Fibroblast of peridontal ligament (primary cell): ENCODE results near the gene IFI30.

ENCODE experiments used
- DNase-seq: peaks from one replicate; pipeline ENCODE4 v3.0.0-alpha.2; 2010; ENCODE audit errors: extremely low read depth

Gene IFI30

DNA sequence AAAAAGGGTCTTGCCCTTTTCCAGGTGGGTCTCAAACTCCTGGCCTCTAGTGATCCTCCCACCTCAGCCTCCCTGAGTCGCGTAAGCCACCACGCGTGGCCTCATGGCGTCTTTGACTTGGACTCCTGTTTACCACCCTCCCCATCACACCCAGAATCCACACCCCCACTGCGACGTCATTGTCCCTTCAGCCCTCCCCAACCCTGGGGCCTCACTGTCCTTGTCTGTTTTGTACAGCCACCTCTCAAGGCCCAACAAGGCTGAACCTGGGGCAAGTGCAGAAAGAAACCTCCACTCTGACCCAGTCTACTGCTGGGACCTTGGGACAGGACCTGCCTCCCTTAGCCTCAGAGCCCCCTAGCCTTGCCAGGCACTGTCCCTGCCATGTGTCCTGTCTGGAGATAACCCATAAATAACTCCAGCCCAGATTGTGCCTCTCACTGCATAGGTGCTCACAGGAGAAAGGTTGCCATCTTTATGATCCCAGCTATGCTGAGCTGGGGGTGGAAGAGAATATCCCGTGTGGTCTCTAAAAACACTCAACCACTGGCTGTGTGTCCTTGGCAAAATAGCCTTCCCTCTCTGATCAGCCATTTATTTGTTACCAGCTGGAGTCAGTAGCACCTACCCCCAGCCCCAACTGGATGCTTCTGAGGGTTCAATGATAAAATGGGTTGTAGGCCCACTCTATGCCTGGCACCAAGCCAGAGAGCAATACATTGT lies 1.8 kb upstream of the IFI30 start:
- no peak for DNase-seq

DNA sequence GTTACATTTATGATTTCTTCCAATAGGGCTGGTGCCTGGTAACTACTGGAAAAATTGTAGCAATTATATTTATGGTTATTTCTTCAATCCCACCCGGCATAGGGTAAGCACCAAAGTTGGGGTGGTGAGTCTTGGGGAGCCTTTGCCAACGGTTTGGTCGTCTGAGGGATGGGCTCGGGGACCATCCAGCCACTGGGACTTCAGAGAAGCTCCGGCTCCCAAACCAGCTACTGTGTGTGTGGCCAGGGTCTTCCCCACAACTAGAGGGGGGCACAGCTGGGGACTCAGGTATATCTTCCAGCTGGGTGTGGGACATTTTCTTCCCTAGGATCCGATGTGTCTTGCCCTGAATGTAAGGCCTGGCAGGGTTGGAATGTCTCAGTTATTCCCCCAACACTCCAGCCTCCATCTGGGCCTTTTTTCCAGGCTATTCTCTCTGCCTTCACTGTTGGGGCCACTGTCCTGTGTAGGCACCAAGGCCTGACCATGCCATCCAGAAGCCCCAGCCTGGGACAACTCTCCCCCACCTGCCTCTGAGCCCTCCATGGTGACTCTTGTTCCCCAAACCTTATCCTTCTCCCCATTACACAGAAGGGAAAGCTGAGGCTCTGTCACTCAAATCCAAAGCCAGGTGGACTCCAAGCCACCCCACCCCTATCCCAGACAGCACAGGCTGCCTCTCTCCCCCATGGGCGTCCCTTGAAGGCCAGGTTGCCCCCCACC lies 1.1 kb upstream of the IFI30 start:
- DNase-seq = no peak

DNA sequence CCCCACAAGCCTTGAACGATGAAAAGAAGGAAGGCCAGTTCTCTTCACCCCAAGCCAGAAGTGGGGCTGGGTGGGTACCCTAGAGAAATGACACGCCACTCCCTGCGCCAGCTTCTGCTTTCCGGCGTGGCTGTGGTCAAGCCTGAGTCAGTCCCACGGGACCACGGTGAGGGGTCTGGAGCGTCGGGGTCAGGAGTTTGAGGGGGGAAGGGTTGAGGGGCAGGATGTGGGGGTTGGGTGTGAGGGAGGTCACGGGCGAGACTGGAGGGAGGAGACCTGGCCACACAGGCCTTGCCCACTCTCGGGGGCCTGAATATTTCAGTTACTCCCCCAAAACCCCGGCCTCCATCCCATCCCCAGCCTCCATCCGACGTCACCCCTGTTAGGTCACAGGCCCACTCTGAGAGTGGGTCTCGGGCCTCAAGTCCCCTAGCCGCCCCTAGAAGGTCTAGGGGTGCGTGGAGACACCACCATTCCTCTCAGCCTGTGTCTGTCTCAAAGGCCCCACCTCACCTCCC lies 500 bp upstream of the IFI30 start:
- DNase-seq = peak; percentile 65

DNA sequence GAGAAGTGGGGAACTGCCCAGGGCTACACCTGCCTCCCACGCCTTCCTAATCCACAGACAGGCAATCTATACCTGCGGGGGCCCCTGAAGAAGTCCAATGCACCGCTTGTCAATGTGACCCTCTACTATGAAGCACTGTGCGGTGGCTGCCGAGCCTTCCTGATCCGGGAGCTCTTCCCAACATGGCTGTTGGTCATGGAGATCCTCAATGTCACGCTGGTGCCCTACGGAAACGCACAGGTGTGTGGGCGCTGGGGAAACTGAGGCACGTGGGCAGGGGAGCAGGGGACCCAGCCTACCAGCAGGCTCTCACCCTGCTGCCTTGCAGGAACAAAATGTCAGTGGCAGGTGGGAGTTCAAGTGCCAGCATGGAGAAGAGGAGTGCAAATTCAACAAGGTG lies 1.4 kb downstream of the IFI30 start:
- no peak for DNase-seq

DNA sequence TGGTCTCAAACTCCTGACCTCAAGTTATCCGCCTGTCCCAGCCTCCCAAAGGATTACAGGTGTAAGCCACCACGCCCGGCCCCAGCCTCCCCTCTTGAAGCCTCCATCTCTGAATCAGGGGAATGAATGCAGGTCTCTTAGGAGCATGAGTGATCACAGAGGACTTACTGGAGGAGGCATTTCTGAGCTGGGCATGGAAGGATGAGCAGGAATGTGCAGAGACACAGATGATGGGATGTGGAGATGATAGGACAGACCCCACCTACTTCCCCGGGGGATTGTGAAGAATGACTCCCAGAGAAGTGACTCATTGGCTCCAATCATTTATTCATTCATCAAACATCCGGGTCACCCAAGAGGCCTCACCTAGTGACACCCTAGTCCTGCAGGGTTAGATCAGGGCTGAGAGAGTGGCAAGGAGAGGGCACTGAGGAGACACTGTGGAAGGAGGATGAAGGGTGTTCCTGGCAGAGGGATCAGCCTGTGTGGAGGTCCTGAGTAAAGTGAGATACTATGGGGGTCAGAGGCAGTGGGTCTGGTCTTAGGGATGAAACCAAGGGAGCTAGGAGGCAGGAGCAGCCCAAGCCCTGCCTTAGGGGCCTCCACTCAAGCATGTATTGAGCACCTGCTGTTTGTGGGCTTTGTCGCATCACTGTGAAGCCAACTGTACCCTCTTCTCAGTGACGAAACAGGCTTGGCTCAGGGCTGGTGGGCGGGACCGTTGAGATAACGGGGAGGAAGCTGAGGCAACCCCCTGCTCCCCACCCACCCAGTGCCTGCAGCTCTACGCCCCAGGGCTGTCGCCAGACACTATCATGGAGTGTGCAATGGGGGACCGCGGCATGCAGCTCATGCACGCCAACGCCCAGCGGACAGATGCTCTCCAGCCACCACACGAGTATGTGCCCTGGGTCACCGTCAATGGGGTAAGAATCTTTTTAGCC lies 3.0 kb downstream of the IFI30 start:
- no peak for DNase-seq

DNA sequence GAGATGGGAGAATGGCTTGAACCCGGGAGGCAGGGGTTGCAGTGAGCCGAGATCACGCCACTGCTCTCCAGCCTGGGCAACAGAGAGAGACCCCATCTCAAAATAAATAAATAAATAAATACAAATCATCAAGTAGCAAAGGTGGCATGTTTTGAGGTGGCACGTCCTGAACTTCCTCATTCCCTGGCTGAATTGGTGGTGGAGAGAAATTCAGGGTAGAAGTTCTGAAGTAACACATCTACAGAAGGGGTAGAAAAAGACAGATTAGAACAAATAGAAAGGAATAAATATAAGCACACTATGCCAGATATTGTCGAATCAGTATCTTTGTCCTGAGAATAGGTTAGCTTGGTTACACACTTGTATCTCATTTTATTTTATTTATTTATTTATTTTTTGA lies 6.3 kb downstream of the IFI30 start:
- no peak for DNase-seq

DNA sequence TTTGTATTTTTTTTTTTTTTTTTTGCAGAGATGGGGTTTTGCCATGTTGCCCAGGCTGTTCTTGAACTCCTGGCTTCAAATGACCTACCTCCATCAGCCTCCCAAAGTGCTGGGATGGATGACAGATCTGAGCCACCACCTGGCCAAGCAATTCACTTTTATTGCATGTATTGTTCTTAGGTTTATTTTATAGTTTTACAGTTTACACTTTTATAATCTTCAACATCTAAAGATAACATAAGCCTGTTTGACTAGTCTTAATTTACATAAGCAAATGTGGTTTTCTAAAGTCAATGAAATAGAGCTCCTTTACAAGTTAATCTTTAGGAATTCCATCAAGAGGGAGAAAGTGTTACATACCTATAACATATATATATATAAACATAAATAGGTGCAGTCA lies 9.9 kb downstream of the IFI30 start:
- DNase-seq = no peak

DNA sequence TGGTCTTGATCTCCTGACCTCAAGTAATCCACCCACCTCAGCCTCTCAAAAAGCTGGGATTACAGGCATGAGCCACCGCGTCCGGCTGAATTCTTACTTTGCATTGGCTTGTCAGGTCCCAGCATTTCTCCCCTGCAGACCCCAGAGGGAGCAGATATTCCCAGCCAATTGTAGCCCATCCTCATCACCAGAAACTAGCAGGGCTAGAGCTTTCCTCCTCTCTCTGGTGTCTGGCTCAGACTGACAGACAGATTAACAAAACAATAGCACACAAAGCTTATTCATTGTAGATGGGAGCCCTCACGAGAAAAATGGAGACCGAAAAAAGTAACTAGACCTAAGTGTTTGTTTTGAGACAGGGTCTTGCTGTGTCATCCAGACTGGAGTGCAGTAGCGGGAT lies 11.9 kb downstream of the IFI30 start:
- DNase-seq = no peak

DNA sequence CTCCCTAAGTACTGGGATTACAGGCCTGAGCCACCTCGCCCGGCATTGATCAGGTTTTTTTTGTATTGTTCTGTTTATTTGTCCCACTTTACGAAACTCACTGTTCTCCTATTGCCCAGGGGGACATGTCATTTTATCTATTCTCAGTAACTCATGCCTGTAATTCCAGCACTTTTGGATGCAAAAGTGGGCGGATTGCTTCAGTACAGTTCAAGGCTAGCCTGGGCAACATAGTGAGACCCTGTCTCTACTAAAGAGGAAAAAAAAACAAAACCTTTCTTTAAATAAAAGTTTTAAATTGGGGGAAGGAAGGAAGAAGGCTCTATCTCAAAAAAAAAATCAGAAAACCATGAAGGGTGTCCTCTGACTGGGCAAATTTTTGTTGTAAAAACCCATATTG lies 16.7 kb downstream of the IFI30 start:
- no peak for DNase-seq

DNA sequence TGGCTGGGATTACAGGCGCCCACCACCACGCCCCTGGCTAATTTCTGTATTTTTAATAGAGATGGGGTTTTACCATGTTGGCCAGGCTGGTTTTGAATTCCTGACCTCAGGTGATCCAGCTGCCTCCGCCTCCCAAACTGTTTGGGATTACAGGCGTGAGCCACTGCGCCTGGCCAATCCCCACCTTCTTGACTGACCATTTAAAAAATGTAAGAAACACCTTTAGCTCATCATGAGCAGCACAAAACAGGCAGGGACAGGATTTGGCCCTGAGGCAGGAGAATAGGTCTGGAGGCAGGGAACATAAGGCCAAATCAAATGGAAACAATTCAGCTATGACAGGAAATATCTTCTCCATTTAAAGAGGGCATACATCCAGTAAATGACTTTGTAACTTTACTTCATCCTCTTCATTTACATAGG lies 18.0 kb downstream of the IFI30 start:
- DNase-seq = no peak

DNA sequence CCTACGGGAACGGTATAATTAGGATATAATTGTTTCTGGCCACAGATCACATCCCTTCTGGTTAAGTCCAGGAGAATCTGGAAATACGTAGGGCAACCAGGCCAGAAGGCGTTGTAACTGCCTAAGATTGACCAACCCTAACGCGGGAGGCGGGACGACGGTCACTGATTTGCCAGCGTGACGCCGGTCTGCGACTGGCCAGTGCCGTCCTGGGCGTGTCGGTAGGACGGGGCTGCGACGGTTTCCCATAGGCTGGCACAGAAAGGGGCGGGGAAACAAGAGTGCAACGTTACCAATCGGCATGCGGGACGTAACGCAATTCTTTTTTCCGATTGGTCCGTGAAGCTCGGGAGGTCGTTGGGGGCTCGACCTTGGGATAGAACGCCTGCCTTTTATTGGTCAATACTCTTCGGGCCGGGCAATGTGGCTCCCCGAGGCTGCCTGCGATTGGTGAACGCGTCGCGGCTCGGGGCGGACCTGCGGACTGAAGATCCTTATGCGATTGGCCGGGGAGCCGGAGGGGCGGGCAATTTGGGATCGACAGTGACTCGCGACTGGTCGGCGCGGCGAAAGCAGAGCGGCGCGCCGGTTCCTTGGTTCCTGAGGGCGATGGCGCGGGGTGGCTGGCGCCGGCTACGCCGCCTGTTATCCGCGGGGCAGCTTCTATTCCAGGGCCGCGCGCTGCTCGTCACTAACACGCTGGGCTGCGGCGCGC lies 19.2 kb downstream of the IFI30 start, which contains the start of gene MPV17L2:
Gene MPV17L2, plus strand, starts transcription at position 546 of the 715 bp plus-strand sequence. Its CDS starts 64 bp downstream, at position 610.
- DNase-seq = peak; percentile 100

DNA sequence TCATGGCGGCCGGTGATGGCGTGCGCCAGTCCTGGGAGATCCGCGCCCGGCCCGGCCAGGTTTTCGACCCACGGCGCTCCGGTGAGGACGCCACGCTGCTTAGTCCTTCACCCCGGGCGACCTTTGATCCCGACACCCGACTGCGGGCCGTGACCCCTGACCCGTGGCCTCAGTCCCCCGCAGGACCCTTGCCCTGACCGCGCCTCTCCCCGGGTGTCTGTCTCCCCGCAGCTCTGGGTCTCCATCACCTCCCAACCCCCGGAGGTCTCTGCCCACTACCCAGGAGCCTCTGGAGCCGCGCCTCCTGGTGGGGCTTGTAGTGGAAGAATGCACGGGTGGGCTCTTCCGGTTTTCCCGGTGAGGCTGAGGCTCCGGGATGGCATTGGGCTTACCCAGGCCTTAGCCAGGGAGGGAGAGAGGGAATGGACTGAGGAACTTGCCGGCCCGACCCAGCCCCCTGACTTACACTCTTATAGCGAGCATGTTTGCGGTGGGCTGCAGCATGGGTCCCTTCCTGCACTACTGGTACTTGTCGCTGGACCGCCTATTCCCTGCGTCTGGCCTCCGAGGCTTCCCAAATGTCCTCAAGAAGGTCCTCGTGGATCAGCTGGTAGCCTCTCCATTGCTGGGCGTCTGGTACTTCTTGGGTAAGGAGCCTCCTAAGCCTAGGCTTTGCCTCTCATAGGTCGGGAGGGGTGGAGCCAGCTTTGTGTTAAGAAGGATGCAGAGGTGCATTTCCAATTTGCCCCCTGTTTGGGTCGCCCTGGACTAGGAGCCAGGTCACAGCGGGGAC lies 20.0 kb downstream of the IFI30 start:
- DNase-seq = no peak

DNA sequence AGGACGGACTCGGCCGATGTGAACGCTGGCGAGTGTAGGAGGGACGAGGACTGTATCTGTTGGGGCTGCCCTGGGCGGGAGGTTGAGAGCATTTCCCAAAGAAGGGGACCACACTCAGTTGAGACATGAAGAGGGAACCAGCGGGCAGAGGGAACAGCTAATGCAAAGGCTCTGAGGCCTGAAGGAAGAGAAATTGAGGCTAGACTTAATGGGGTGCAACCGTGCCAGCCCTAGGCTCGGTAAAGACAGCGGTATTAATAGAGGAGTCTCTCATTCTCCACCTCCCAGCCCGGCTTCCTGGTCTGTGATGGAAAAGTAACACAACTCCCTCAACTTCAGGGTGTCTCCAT lies 20.5 kb downstream of the IFI30 start:
- no peak for DNase-seq

DNA sequence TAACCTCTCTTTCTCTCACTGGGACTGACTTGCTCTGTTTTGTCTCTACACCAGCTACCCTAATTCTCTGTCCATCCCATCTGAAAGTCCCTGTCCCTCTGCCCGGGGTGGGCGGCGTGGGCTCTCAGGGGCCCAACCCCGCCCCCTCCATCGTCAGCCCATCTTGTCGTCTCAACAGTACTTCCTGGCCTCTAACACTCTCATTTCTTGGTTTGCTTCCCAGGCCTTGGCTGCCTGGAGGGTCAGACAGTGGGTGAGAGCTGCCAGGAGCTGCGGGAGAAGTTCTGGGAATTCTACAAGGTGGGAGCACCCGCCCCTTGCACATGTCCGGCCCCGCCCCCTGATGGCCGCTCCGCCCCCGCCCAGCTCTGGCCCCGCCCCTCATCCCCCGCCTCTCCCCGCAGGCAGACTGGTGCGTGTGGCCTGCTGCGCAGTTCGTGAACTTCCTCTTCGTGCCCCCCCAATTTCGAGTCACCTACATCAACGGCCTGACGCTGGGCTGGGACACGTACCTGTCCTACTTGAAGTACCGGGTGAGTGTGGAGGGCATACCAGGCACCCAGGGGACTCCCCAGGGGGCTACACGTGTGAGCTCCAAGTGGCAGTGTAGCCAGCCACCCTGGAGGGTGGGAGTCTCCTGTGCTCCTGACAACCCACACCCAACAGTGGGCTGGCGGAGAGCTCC lies 21.1 kb downstream of the IFI30 start:
- peak; percentile 10 for DNase-seq

DNA sequence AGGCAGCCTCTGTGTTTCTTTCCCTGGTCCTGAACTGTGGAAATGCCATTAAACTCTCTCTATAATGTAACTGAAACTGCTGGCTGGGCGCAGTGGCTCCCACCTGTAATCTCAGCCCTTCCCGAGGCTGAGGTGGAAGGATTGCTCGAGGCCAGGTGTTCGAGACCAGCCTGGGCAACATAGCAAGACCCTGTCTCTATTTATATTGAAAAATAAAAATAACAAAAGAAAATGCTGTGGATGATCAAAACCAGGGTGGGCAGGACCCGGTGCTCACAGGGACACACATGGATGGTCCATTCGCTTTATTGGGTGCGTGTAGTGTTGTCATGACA lies 22.9 kb downstream of the IFI30 start:
- no peak for DNase-seq

DNA sequence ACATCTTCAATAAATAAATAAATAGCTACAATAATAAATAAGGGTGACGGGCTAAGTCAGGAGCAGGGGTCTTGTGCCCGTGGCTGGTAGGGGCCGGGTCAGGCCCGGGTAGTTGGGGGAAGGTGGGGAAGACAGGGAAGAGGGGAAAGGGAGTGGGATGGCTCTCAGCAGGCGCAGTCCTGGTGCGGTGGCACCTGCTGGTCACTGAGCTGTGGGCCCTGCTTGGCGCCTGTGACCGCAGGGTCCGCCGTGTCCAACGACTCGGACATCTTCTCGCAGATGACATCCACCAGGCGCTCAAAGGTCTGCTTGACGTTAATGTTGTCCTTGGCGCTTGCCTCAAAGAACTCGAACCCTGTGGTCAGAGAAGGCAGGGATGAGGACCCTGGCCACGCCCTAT lies 23.7 kb downstream of the IFI30 start:
- DNase-seq = no peak

DNA sequence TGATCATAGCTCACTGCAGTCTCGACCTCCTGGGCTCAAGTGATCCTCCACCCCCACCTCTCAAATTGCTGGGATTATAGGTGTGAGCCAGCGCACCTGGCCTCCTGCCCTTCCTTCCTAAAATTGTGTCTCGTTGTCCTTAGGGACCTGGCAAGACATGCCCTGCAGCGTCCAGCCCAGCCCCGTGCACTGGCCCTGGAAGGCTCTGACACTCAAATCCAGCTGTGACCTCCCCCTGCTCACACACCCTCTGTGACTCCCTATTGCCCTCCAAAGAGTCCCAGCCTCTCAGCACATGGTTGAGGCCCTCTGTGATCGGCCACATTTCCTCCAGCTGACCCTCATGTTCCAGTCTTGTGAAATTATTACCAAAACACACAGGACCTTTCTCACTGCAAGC lies 24.3 kb downstream of the IFI30 start:
- no peak for DNase-seq

DNA sequence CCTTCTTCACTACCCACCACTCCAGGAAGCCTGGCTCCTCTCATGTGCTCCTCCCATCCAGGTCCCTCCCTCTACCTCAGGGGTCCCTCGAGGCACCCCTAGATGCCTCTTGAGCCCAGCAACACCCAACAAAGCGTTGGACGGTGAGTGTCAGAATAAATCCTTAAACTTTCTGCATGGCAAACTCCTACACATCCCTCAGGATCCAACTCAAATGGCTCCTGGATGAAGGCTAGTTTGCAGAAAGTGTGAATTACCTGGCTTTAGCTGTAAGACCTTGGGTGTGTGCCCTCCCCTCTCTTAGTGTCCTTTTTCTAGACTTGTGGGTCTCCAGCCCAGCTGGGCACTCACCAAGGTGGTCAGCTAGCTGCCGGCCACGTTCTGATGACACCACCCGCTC lies 24.8 kb downstream of the IFI30 start:
- no peak for DNase-seq

DNA sequence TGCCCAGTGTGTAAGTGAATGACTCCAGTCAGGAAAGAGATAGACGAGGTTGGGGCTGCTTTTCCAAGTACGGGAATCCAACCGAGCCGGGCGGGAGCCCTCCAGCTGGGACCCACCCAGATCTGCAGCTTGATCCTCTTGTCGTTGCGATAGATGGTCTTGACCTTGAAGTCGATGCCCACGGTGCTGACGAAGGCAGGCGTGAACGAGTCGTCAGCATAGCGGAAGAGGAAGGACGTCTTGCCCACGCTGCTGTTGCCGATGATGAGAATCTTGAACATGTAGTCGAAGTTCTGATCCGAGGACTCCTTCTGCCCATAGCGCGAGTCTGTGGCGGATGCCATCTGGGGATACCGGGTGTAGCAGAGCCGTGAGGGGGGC lies 28.8 kb downstream of the IFI30 start:
- no peak for DNase-seq

DNA sequence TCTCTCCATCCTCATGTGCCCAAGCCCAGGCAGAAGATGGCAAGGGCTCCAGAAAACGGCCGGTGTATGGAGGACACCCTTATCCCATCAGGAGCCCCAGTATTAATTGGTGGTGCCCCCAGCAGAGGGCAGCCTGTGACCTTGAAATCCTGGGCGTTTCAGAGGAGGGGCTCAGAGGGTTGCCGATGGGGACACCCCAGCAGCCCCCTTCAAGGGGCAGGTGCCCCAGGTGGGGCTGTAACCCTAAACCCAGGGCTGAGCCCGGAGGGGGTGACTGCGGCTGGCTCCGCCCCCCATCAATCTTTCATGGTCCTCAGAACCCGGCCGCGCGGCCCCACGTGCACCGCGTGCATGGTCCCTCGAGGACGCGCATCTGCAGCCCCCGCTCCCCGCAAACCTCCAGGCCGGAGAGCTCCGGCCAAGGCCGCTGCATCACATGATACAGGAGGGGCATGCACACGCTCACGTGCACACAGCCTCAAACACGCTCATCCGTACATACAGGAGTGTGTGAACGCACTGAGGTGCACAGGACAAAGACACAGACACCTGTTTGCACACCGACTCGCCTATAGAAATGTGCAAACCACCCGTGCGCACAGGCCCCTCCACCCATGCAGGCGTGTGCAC lies 29.3 kb downstream of the IFI30 start:
- DNase-seq = peak; percentile 11
